GM23338 (cell line): ENCODE data around the gene APOOL. TPM values are rescaled to one million over a fixed set of nuclear protein-coding genes. Genes with fewer than 3 reads are reported as not detected.

Experiments used
- ATAC-seq: fragments of 200-7000 bp; cut with Tn5 transposase; 3 replicates; pipeline ENCODE4 v1.9.1; 2020
- DNase-seq: peaks from one replicate; pipeline ENCODE4 v3.0.0-alpha.2; 2015; ENCODE audit warnings: low spot score
- H2AFZ ChIP-seq: fragments of 200-600 bp; sonication (generic); 2 replicates; pipeline ENCODE4 v1.8.0; 2016; ENCODE audit warnings: antibody characterized with exemption, mild to moderate bottlenecking, moderate library complexity
- H3F3A ChIP-seq: fragments of 200-600 bp; sonication (generic); replicated peaks from 2 replicates; pipeline ENCODE4 v1.8.0; 2017; ENCODE audit warnings: antibody characterized with exemption, mixed run types, low read depth
- H3K27ac ChIP-seq: fragments of 200-600 bp; sonication (generic); 2 replicates; pipeline ENCODE4 v1.6.1; 2016; ENCODE audit warnings: low read depth
- H3K27me3 ChIP-seq: fragments of 200-600 bp; sonication (generic); 2 replicates; pipeline ENCODE4 v1.8.0; 2016; ENCODE audit warnings: mild to moderate bottlenecking, mixed run types, moderate library complexity; ENCODE audit not compliant: insufficient read depth
- H3K36me3 ChIP-seq: fragments of 200-600 bp; sonication (generic); 2 replicates; pipeline ENCODE4 v1.8.0; 2016; ENCODE audit warnings: mild to moderate bottlenecking; ENCODE audit not compliant: insufficient read depth
- H3K4me1 ChIP-seq: fragments of 200-600 bp; sonication (generic); 2 replicates; pipeline ENCODE4 v1.8.0; 2016; ENCODE audit warnings: mild to moderate bottlenecking, moderate library complexity; ENCODE audit not compliant: insufficient read depth
- H3K4me2 ChIP-seq: fragments of 200-600 bp; sonication (generic); 2 replicates; pipeline ENCODE4 v1.7.1; 2017; ENCODE audit warnings: mixed run types
- H3K4me3 ChIP-seq: fragments of 200-600 bp; sonication (generic); 2 replicates; pipeline ENCODE4 v1.6.1; 2016; ENCODE audit warnings: mixed run types
- H3K79me2 ChIP-seq: fragments of 200-600 bp; sonication (generic); replicated peaks from 2 replicates; pipeline ENCODE4 v1.8.0; 2017; ENCODE audit warnings: mild to moderate bottlenecking; ENCODE audit not compliant: insufficient read depth
- H3K9me2 ChIP-seq: fragments of 200-600 bp; sonication (generic); 2 replicates; pipeline ENCODE4 v1.8.0; 2017; ENCODE audit not compliant: insufficient read depth
- H4K20me1 ChIP-seq: fragments of 200-600 bp; sonication (generic); replicated peaks from 2 replicates; pipeline ENCODE4 v1.8.0; 2017; ENCODE audit warnings: mild to moderate bottlenecking; ENCODE audit not compliant: insufficient read depth
- H3K27ac Mint-ChIP-seq: 2 replicates; pipeline ENCODE4 v1.8.0; 2020; ENCODE audit warnings: inconsistent platforms, mild to moderate bottlenecking, moderate library complexity, mixed read lengths
- H3K27me3 Mint-ChIP-seq: 3 replicates; pipeline ENCODE4 v1.8.0; 2022; ENCODE audit warnings: low read depth, mild to moderate bottlenecking, moderate library complexity, mixed read lengths, inconsistent platforms; ENCODE audit not compliant: insufficient read depth, poor library complexity
- H3K36me3 Mint-ChIP-seq: 3 replicates; pipeline ENCODE4 v1.8.0; 2021; ENCODE audit warnings: low read depth, mild to moderate bottlenecking, inconsistent platforms, moderate library complexity, mixed read lengths
- H3K4me1 Mint-ChIP-seq: 3 replicates; pipeline ENCODE4 v1.8.0; 2020; ENCODE audit warnings: mild to moderate bottlenecking, inconsistent platforms, mixed read lengths
- H3K4me3 Mint-ChIP-seq: 3 replicates; pipeline ENCODE4 v1.8.0; 2021; ENCODE audit warnings: moderate library complexity, mild to moderate bottlenecking, inconsistent platforms, mixed read lengths
- H3K9me3 Mint-ChIP-seq: 3 replicates; pipeline ENCODE4 v1.8.0; 2020; ENCODE audit warnings: moderate library complexity, mild to moderate bottlenecking, inconsistent platforms, mixed read lengths
- CREB1 ChIP-seq: fragments of 250-450 bp; sonication (Bioruptor Pico); IDR thresholded peaks from 2 replicates; pipeline ENCODE4 v1.5.0; 2020; ENCODE audit warnings: low read depth, mild to moderate bottlenecking, moderate library complexity
- EZH2 ChIP-seq: fragments of 200-600 bp; sonication (generic); IDR thresholded peaks from one replicate; pipeline ENCODE4 v1.8.0; 2017; ENCODE audit warnings: antibody characterized with exemption, mild to moderate bottlenecking, low read depth; ENCODE audit not compliant: unreplicated experiment
- EZH2phosphoT487 ChIP-seq: fragments of 200-600 bp; sonication (generic); IDR thresholded peaks from one replicate; pipeline ENCODE4 v1.8.1; 2018; ENCODE audit warnings: antibody characterized with exemption; ENCODE audit not compliant: unreplicated experiment
- POLR2AphosphoS5 ChIP-seq: IDR thresholded peaks from 2 replicates; pipeline ENCODE4 v1.6.1; 2016; ENCODE audit warnings: antibody characterized with exemption, low read depth
- polyA plus RNA-seq: library from polyadenylated mRNA; unstranded; fragments of >200 nt; fragmentation: Nextera tagmentation; extraction: Ambion mirVana; gene quantifications from 2 replicates; pipeline ENCODE4 v1.2.1, GENCODE V29; 2016
- total RNA-seq: library from RNA; depleted of rRNA; stranded (reverse); fragments of >200 nt; shearing (Covaris generic); gene quantifications from 2 replicates; pipeline ENCODE4 v1.2.3, GENCODE V29; 2014
- TF ChIP-seq, protein P1 (sequence below): fragments of 250-450 bp; sonication (Bioruptor Pico); IDR thresholded peaks from 2 replicates; pipeline ENCODE4 v1.5.0; 2020; ENCODE audit warnings: mild to moderate bottlenecking, moderate library complexity
- TF ChIP-seq, protein P2 (sequence below): IDR thresholded peaks from one replicate; pipeline ENCODE4 v1.6.1; 2018; ENCODE audit warnings: antibody characterized with exemption; ENCODE audit not compliant: unreplicated experiment

APOOL gene
- total and polyA plus RNA-seq, 2 experiments from 2014 or later: 10.4 to 11.0 TPM

DNA sequence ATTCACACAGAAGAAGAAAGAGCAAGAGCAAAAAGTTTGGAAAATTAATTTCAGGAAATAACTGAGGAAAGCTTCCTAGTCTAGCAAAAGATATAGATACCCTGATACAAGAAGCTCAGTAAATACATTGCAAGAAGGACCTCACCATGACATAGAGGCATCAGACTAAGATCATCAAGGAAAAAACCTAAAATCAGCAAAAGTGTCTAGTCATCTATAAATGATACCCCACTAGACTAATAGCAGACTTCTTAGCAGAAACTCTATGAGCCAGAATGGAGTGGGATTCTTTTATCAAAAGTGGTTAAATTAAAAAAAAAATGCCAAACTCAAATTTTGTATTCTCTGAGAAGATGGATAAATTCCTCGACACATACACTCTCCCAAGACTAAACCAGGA, 10.5 kb upstream of the APOOL start (continued):
- TF ChIP-seq, protein P1, sequence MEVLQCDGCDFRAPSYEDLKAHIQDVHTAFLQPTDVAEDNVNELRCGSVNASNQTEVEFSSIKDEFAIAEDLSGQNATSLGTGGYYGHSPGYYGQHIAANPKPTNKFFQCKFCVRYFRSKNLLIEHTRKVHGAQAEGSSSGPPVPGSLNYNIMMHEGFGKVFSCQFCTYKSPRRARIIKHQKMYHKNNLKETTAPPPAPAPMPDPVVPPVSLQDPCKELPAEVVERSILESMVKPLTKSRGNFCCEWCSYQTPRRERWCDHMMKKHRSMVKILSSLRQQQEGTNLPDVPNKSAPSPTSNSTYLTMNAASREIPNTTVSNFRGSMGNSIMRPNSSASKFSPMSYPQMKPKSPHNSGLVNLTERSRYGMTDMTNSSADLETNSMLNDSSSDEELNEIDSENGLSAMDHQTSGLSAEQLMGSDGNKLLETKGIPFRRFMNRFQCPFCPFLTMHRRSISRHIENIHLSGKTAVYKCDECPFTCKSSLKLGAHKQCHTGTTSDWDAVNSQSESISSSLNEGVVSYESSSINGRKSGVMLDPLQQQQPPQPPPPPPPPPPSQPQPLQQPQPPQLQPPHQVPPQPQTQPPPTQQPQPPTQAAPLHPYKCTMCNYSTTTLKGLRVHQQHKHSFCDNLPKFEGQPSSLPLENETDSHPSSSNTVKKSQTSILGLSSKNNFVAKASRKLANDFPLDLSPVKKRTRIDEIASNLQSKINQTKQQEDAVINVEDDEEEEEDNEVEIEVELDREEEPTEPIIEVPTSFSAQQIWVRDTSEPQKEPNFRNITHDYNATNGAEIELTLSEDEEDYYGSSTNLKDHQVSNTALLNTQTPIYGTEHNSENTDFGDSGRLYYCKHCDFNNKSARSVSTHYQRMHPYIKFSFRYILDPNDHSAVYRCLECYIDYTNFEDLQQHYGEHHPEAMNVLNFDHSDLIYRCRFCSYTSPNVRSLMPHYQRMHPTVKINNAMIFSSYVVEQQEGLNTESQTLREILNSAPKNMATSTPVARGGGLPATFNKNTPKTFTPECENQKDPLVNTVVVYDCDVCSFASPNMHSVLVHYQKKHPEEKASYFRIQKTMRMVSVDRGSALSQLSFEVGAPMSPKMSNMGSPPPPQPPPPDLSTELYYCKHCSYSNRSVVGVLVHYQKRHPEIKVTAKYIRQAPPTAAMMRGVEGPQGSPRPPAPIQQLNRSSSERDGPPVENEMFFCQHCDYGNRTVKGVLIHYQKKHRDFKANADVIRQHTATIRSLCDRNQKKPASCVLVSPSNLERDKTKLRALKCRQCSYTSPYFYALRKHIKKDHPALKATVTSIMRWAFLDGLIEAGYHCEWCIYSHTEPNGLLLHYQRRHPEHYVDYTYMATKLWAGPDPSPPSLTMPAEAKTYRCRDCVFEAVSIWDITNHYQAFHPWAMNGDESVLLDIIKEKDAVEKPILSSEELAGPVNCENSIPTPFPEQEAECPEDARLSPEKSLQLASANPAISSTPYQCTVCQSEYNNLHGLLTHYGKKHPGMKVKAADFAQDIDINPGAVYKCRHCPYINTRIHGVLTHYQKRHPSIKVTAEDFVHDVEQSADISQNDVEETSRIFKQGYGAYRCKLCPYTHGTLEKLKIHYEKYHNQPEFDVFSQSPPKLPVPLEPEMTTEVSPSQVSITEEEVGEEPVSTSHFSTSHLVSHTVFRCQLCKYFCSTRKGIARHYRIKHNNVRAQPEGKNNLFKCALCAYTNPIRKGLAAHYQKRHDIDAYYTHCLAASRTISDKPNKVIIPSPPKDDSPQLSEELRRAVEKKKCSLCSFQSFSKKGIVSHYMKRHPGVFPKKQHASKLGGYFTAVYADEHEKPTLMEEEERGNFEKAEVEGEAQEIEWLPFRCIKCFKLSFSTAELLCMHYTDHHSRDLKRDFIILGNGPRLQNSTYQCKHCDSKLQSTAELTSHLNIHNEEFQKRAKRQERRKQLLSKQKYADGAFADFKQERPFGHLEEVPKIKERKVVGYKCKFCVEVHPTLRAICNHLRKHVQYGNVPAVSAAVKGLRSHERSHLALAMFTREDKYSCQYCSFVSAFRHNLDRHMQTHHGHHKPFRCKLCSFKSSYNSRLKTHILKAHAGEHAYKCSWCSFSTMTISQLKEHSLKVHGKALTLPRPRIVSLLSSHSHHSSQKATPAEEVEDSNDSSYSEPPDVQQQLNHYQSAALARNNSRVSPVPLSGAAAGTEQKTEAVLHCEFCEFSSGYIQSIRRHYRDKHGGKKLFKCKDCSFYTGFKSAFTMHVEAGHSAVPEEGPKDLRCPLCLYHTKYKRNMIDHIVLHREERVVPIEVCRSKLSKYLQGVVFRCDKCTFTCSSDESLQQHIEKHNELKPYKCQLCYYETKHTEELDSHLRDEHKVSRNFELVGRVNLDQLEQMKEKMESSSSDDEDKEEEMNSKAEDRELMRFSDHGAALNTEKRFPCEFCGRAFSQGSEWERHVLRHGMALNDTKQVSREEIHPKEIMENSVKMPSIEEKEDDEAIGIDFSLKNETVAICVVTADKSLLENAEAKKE (CRISPR knock-in tag): no peak
- TF ChIP-seq EZH2 (no peak), CREB1 (no peak), POLR2AphosphoS5 (no peak)
- TF ChIP-seq, protein P2, sequence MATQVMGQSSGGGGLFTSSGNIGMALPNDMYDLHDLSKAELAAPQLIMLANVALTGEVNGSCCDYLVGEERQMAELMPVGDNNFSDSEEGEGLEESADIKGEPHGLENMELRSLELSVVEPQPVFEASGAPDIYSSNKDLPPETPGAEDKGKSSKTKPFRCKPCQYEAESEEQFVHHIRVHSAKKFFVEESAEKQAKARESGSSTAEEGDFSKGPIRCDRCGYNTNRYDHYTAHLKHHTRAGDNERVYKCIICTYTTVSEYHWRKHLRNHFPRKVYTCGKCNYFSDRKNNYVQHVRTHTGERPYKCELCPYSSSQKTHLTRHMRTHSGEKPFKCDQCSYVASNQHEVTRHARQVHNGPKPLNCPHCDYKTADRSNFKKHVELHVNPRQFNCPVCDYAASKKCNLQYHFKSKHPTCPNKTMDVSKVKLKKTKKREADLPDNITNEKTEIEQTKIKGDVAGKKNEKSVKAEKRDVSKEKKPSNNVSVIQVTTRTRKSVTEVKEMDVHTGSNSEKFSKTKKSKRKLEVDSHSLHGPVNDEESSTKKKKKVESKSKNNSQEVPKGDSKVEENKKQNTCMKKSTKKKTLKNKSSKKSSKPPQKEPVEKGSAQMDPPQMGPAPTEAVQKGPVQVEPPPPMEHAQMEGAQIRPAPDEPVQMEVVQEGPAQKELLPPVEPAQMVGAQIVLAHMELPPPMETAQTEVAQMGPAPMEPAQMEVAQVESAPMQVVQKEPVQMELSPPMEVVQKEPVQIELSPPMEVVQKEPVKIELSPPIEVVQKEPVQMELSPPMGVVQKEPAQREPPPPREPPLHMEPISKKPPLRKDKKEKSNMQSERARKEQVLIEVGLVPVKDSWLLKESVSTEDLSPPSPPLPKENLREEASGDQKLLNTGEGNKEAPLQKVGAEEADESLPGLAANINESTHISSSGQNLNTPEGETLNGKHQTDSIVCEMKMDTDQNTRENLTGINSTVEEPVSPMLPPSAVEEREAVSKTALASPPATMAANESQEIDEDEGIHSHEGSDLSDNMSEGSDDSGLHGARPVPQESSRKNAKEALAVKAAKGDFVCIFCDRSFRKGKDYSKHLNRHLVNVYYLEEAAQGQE: no peak

DNA sequence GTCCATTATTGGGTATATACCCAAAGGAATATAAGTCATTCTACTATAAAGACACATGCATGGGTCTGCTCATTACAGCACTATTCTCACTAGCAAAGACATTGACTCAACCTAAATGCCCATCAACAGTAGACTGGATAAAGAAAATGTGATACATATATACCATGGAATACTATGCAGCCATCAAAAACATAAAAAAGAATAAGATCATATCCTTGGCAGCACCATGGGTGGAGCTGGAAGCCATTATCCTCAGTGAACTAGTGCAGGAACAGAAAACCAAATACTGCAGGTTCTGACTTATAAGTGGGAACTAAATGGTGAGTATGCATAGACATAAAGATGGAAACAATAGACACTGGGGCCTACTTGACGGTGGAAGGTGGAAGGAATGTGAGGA, 2.3 kb upstream of the APOOL start:
- H3K79me2 ChIP-seq: peaks cover 16% of the 10 kb centered on the region
- no peaks in the 10 kb centered on the region for H3K36me3 ChIP-seq
- TF ChIP-seq EZH2phosphoT487: no peak
- no peaks in the 10 kb centered on the region for H4K20me1 ChIP-seq
- H3K27ac ChIP-seq: no peak overlapping the region
- H2AFZ ChIP-seq: no peak overlapping the region
- no peak overlapping the region for H3K4me3 ChIP-seq
- Mint-ChIP-seq H3K27me3 (no peaks in the 10 kb centered on the region), H3K4me3 (no peak overlapping the region), H3K36me3 (no peaks in the 10 kb centered on the region; the same call in 2 of the 3 replicates), H3K9me3 (no peaks in the 10 kb centered on the region), H3K27ac (no peak overlapping the region), H3K4me1 (no peaks in the 10 kb centered on the region)
- no peak overlapping the region for H3K4me2 ChIP-seq
- no peaks in the 10 kb centered on the region for H3K27me3 ChIP-seq
- no peaks in the 10 kb centered on the region for H3K9me2 ChIP-seq
- H3K4me1 ChIP-seq: no peaks in the 10 kb centered on the region
- DNase-seq: no peak
- no peak for ATAC-seq
- no peaks in the 10 kb centered on the region for H3F3A ChIP-seq
